A549 (cell line): ENCODE data around the gene ATG5.

Source experiments
- CTCF ChIP-seq: fragments of >200 bp; sonication (Bioruptor Twin); formaldehyde crosslinking; IDR thresholded peaks from 3 replicates; pipeline ENCODE4 v1.5.1; 2016
- E2F6 ChIP-seq: IDR thresholded peaks from 2 replicates; pipeline ENCODE4 v1.6.1; 2012; ENCODE audit warnings: low read depth, borderline replicate concordance
- HMGXB4 ChIP-seq: fragments of 250-450 bp; sonication (Bioruptor Pico); IDR thresholded peaks from 2 replicates; pipeline ENCODE4 v1.5.0; 2021; ENCODE audit warnings: mild to moderate bottlenecking, moderate library complexity, borderline replicate concordance
- JUNB ChIP-seq: fragments of >200 bp; sonication (Bioruptor Twin); formaldehyde crosslinking; IDR thresholded peaks from 2 replicates; pipeline ENCODE4 v1.6.1; 2016
- MAFK ChIP-seq: fragments of 450-650 bp; IDR thresholded peaks from 2 replicates; pipeline ENCODE4 v1.6.1; 2014; ENCODE audit not compliant: partially characterized antibody
- MYC ChIP-seq: IDR thresholded peaks from 2 replicates; pipeline ENCODE4 v1.6.1; 2012; ENCODE audit warnings: mild to moderate bottlenecking, inconsistent platforms, low read length, improper control_type of control experiment, borderline replicate concordance
- POLR2A ChIP-seq: IDR thresholded peaks from 2 replicates; pipeline ENCODE4 v1.6.1; 2012; ENCODE audit warnings: mild to moderate bottlenecking, low read length
- POLR2AphosphoS2 ChIP-seq: conservative IDR thresholded peaks from 2 replicates; pipeline ENCODE4 v1.6.1; 2012; ENCODE audit warnings: low read length, improper control_type of control experiment, inconsistent platforms
- RARB ChIP-seq: fragments of 250-450 bp; sonication (Bioruptor Pico); IDR thresholded peaks from 2 replicates; pipeline ENCODE4 v1.8.0; 2021; ENCODE audit warnings: mild to moderate bottlenecking, moderate library complexity
- RFX5 ChIP-seq: fragments of 450-650 bp; IDR thresholded peaks from 2 replicates; pipeline ENCODE4 v1.7.1; 2014; ENCODE audit warnings: antibody characterized with exemption, mild to moderate bottlenecking, moderate library complexity
- TF ChIP-seq, protein P1 (sequence below): fragments of 200-600 bp; sonication (generic); IDR thresholded peaks from 2 replicates; pipeline ENCODE4 v1.6.1; 2016; ENCODE audit warnings: antibody characterized with exemption, mild to moderate bottlenecking, moderate library complexity

GRCh38 chr6:106149472-106150069 is 176.0 kb downstream of the ATG5 start:
- no peak for TF ChIP-seq MYC
- TF ChIP-seq MAFK: no peak
- no peak for TF ChIP-seq CTCF
- TF ChIP-seq, protein P1, sequence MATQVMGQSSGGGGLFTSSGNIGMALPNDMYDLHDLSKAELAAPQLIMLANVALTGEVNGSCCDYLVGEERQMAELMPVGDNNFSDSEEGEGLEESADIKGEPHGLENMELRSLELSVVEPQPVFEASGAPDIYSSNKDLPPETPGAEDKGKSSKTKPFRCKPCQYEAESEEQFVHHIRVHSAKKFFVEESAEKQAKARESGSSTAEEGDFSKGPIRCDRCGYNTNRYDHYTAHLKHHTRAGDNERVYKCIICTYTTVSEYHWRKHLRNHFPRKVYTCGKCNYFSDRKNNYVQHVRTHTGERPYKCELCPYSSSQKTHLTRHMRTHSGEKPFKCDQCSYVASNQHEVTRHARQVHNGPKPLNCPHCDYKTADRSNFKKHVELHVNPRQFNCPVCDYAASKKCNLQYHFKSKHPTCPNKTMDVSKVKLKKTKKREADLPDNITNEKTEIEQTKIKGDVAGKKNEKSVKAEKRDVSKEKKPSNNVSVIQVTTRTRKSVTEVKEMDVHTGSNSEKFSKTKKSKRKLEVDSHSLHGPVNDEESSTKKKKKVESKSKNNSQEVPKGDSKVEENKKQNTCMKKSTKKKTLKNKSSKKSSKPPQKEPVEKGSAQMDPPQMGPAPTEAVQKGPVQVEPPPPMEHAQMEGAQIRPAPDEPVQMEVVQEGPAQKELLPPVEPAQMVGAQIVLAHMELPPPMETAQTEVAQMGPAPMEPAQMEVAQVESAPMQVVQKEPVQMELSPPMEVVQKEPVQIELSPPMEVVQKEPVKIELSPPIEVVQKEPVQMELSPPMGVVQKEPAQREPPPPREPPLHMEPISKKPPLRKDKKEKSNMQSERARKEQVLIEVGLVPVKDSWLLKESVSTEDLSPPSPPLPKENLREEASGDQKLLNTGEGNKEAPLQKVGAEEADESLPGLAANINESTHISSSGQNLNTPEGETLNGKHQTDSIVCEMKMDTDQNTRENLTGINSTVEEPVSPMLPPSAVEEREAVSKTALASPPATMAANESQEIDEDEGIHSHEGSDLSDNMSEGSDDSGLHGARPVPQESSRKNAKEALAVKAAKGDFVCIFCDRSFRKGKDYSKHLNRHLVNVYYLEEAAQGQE: no peak
- no peak for TF ChIP-seq E2F6
- no peak for TF ChIP-seq RARB (CRISPR knock-in tag)
- TF ChIP-seq POLR2AphosphoS2: no peak
- no peak for TF ChIP-seq JUNB
- TF ChIP-seq POLR2A: no peak
- TF ChIP-seq HMGXB4: no peak
- no peak for TF ChIP-seq RFX5
